ENCODE data around the gene ADAM12.

- TF ChIP-seq CTCF (IDR thresholded peaks at IDR 0.05; ENCODE audit: extremely low read depth in 1 of 2, insufficient read depth in 1 of 2, low read depth in 1 of 2, low read length in 2 of 2) (no peak), POLR2A (IDR thresholded peaks at IDR 0.05; ENCODE audit: low read depth, low read length) (no peak), POLR2AphosphoS5 (IDR thresholded peaks at IDR 0.05; ENCODE audit: insufficient read depth, low read depth, low read length) (no peak), MYC (IDR thresholded peaks at IDR 0.05; ENCODE audit: low read depth, low read length) (no peak)
Measured at GRCh38 chr10:126186766-126187165, 201.5 kb downstream of the ADAM12 start.
